ENCODE results near the gene BICDL1.

BICDL1 gene

DNA sequence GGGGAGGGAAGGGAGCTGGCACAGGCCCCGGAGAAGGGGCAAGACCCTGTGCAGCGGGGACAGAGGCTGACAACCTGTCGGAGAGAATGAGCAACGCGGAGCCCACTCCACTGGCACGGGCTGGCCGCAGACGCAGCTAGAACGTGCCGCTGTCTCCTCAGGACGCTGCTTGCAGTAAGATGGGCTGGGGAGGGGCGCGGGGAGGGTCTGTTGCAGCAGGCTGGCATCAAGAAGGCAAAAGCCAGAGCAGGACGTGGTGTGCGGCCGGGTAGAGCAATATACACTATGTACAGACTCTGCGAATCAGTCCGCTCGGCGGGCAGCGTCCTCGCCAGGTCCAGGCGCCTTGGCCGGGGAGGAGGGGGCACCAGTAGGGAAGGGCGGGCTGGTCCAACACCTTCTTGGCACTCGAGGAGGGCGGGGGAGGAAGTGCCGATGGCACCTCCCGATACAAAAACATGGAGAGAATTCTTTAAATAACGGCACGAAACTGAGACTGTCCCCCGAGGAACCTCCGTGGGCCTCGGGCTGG, 107.7 kb downstream of the BICDL1 start:
- DNase-seq (ENCODE audit: low read depth): no peak
- TF ChIP-seq, protein P1, sequence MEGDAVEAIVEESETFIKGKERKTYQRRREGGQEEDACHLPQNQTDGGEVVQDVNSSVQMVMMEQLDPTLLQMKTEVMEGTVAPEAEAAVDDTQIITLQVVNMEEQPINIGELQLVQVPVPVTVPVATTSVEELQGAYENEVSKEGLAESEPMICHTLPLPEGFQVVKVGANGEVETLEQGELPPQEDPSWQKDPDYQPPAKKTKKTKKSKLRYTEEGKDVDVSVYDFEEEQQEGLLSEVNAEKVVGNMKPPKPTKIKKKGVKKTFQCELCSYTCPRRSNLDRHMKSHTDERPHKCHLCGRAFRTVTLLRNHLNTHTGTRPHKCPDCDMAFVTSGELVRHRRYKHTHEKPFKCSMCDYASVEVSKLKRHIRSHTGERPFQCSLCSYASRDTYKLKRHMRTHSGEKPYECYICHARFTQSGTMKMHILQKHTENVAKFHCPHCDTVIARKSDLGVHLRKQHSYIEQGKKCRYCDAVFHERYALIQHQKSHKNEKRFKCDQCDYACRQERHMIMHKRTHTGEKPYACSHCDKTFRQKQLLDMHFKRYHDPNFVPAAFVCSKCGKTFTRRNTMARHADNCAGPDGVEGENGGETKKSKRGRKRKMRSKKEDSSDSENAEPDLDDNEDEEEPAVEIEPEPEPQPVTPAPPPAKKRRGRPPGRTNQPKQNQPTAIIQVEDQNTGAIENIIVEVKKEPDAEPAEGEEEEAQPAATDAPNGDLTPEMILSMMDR (IDR thresholded peaks at IDR 0.05; ENCODE audit: control insufficient read depth, insufficient read depth, low read depth, low read length, missing control alignments): no peak

DNA sequence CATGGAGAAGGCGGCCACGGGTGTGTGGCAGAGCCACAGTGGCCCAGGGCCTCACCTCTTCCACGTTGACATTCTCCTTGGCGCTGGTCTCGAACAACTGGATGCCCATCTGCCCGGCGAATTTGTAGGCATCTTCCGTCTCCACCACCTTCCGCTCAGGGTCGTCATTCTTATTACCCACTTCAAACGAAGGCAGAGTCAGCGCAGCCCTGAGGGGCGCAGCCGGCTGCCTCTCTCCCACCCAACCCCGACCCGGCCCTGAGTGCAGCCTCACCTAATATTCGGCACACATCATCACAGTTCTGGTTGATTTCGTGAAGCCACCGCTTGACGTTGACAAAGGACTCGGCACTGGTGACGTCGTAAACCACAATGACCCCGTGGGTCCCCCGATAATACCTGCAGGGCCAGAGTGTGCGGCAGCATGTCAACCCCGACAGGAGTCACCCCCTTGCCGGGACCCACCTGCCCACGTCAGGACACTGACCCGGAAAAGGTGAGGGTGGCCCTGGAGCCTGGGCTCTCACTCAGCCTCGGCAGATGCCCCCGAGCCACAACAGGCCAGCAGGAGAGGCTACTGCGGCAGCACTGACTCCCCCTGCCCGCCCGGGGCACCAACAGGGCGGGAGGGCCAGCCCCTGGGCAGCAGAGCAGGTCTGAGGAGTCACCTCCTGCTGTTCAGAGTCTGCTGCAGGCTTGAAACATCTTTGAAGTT, 109.9 kb downstream of the BICDL1 start:
- no peak overlapping the region for H3K4me3 ChIP-seq (ENCODE audit: control insufficient read depth, low read depth, low read length)
- DNase-seq (ENCODE audit: low read depth): no peak
- TF ChIP-seq, protein P1 (IDR thresholded peaks at IDR 0.05; ENCODE audit: control insufficient read depth, insufficient read depth, low read depth, low read length, missing control alignments): no peak

More for the DNA sequence above, 107.7 kb downstream of the BICDL1 start:
- no peak overlapping the region for H3K4me3 ChIP-seq (ENCODE audit: control insufficient read depth, low read depth, low read length)

DNA sequence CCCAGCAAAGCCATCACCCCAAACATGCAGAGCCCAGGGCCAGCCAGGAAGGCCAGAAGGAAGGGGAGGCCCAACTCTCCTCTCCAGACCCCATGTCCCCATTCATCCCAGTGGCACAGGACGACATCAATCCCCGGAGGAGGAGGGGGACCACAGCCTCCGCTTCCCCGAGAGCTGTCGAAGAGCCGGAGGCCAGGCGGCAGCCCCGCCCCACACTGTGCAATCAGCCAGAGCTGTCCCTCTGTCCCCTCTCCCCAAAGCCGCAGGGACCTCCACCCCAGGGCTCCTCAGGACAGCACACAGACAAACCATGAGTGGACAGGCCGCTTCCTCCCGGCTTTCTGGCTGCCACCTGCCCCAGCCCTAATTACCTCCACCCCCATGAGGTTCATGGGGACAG, 110.7 kb downstream of the BICDL1 start:
- DNase-seq (ENCODE audit: low read depth): no peak
- TF ChIP-seq, protein P1 (IDR thresholded peaks at IDR 0.05; ENCODE audit: control insufficient read depth, insufficient read depth, low read depth, low read length, missing control alignments): no peak
- H3K4me3 ChIP-seq (ENCODE audit: control insufficient read depth, low read depth, low read length): no peak overlapping the region

DNA sequence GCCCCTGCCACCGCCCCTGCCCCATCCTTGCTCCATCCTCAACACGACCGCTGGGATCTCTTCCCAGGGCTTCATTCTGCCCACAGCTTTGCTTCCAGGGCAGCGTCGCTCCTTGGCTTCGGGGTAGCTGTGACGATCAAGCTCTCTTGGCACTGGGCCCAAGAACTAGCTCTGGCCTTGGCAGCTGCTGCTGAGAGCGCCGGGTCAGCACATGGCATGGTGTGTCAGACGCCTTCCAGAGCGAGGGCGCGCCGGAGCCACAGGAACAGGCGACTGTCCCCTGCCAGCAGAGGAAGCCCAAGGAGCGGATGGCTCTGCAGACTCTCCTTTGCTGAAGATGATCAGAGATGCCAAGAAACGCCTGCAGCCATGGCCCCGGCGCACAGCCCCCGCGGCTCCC, 111.6 kb downstream of the BICDL1 start:
- DNase-seq (ENCODE audit: low read depth): no peak
- H3K4me3 ChIP-seq (ENCODE audit: control insufficient read depth, low read depth, low read length): no peak overlapping the region

DNA sequence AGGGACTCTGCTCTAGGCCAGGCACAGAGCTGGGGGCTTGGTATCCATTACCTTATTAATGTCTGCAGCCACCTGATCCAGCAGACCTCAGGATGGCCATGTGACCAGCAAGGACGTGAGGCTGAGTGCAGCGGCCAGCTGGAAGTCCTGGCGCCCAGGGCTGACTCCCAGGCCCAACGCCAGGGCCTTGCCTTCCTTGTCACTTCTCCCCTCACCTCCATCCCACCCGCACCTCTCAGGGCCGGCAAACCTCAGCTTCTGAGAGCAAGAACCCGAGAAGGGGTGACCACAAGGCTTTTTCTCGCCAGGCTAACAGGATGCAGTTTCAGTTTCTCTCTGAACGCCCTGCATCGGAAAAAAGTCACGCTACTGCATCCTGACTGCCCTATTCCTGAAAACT, 112.1 kb downstream of the BICDL1 start:
- H3K4me3 ChIP-seq (ENCODE audit: control insufficient read depth, low read depth, low read length): no peak overlapping the region
- no peak for DNase-seq (ENCODE audit: low read depth)
- TF ChIP-seq, protein P1 (IDR thresholded peaks at IDR 0.05; ENCODE audit: control insufficient read depth, insufficient read depth, low read depth, low read length, missing control alignments): no peak

More for the DNA sequence above, 111.6 kb downstream of the BICDL1 start:
- TF ChIP-seq, protein P1 (IDR thresholded peaks at IDR 0.05; ENCODE audit: control insufficient read depth, insufficient read depth, low read depth, low read length, missing control alignments): no peak

DNA sequence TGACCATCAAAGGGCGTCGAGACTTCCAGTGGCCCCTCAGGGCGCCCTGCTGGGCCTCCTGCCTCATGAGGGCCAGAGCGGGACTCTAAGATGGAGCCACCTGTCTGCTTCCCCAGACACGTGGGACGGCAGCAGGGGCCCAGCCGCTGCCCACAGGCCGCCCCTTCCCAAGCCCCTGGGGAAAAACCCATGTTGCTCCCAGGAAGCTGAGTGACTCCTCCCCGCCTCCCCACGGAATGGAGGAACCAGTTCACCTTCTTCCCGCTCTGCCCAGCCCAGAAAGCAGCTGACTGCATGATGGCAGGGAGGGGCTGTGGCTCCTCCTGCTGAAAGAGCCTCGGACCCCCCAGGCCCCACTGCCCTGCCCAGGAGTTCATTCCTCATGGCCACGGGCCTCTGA, 112.6 kb downstream of the BICDL1 start:
- H3K4me3 ChIP-seq (ENCODE audit: control insufficient read depth, low read depth, low read length): no peak overlapping the region
- TF ChIP-seq, protein P1 (IDR thresholded peaks at IDR 0.05; ENCODE audit: control insufficient read depth, insufficient read depth, low read depth, low read length, missing control alignments): no peak
- DNase-seq (ENCODE audit: low read depth): no peak
